Measurements from ENCODE around the gene WDR33. TPM values are rescaled to one million over a fixed set of nuclear protein-coding genes. Genes with fewer than 3 reads are reported as not detected.

The WDR33 gene
- total RNA-seq, 6 donors from 2014 or later = 33.7 to 76.3 (median 47.5) TPM

DNA sequence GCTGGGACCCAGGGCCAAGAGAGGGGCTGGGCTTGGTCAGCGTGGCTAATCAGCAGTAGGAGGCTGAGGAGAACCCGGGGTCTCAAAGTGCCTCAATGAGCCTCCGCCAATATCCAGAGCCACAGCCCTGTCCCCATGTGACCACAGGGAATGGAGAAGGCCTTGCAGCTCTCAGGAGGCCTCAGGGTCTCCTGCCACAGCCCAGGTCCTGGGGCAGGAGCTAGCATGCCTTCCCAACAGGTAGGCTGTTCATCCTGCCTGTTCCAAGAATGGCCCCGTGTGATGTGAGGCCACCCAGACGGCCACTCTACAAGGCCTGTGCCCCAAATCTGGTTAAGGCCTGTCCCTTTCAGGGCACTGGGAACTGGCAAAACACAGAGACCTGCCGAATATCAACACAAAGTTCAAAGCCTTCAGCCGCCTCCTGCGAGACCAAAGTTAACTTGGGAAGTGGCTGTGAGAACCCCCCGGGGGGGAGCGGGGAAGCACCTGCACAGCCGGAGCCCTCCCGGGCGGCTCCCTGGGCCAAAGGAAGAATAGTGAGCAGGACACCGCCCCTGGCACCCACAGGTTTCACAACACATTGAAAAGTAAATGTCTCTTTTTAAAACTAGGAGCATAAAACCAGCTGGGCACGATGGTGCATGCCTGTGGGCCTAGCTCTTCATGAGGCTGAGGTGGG is 131.2 kb downstream of the WDR33 start:
- H3K9me3 ChIP-seq = no peaks in the 10 kb centered on the region
- ATAC-seq (ENCODE audit: low FRiP score in 2 of 2) (no peak), DNase-seq (peak in 1 of 2 donors; percentile 51)
- TF ChIP-seq POLR2AphosphoS5 (IDR thresholded peaks at IDR 0.05) (no peak), POLR2A (IDR thresholded peaks at IDR 0.05) (no peak), EP300 (IDR thresholded peaks at IDR 0.05) (no peak)
- TF ChIP-seq, protein P1, sequence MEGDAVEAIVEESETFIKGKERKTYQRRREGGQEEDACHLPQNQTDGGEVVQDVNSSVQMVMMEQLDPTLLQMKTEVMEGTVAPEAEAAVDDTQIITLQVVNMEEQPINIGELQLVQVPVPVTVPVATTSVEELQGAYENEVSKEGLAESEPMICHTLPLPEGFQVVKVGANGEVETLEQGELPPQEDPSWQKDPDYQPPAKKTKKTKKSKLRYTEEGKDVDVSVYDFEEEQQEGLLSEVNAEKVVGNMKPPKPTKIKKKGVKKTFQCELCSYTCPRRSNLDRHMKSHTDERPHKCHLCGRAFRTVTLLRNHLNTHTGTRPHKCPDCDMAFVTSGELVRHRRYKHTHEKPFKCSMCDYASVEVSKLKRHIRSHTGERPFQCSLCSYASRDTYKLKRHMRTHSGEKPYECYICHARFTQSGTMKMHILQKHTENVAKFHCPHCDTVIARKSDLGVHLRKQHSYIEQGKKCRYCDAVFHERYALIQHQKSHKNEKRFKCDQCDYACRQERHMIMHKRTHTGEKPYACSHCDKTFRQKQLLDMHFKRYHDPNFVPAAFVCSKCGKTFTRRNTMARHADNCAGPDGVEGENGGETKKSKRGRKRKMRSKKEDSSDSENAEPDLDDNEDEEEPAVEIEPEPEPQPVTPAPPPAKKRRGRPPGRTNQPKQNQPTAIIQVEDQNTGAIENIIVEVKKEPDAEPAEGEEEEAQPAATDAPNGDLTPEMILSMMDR (IDR thresholded peaks at IDR 0.05) = no peak
- peaks cover 7 to 47% (median 32%) of the 10 kb centered on the region in 4 donors for H3K4me1 ChIP-seq
- peaks cover 0 to 2% (median 0%) of the 10 kb centered on the region in 4 donors for H3K27me3 ChIP-seq
- H3K36me3 ChIP-seq = no peaks in the 10 kb centered on the region
- peak overlapping the region in 2 of 4 donors; percentile 21 for H3K27ac ChIP-seq
- 88 to 89% methylated on average over 11 to 14 of the region's 15 CpGs for WGBS, 2 donors
- peak overlapping the region in 2 of 4 donors; percentile 26 to 39 for H3K4me3 ChIP-seq

DNA sequence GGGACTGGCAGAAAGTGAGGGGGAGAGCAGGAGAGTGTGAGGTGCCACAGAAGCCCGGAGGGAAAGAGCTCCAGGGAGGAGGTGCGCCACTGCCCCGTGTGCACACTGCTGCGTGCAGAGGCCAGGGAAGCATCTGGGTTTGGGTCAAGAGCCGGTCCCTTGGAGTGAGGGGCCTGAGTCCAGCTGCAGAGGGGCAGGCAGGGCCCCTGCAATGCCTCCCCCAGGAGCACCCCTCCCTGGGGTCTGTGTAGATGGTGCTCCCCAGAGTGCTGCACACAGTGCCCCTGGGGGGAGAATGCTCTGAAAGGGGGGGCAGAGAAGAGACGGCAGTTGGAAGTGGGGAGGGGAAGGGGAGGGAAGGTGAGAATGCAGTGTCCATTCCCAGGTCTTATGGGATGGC is 132.0 kb downstream of the WDR33 start:
- 75 to 84% methylated on average over 5 to 6 of the region's 6 CpGs for WGBS, 2 donors
- DNase-seq (peak in 1 of 2 donors; percentile 53), ATAC-seq (ENCODE audit: low FRiP score in 2 of 2) (no peak)
- no peak overlapping the region for H3K27ac ChIP-seq
- no peaks in the 10 kb centered on the region for H3K36me3 ChIP-seq
- H3K27me3 ChIP-seq = peaks cover 0 to 7% (median 0%) of the 10 kb centered on the region in 4 donors
- H3K9me3 ChIP-seq = no peaks in the 10 kb centered on the region
- TF ChIP-seq, protein P1 (IDR thresholded peaks at IDR 0.05) = no peak
- no peak for TF ChIP-seq EP300 (IDR thresholded peaks at IDR 0.05)
- TF ChIP-seq POLR2A (IDR thresholded peaks at IDR 0.05) = no peak
- TF ChIP-seq POLR2AphosphoS5 (IDR thresholded peaks at IDR 0.05) = no peak
- peaks cover 11 to 56% (median 35%) of the 10 kb centered on the region in 4 donors for H3K4me1 ChIP-seq
- H3K4me3 ChIP-seq = no peak overlapping the region

DNA sequence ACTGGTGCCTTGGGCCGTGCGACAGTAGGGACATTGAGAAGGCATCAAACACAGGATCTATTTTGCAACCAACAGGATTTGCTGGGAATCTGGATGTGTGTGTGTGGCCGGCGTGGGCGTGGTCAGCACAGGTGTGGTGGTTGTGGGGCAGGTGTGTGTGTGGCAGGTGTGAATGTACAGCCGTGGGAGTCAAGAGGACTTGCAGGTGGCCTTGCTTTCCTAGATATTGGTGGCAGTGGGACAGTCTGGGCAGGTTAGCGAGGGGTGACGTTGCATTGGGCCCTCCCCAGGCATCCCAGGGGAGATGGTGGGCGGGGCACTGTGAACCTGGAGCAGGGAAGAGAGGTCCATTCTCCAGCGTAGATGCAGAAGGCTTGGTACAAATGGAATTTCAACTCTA is 132.4 kb downstream of the WDR33 start:
- peaks cover 11 to 56% (median 35%) of the 10 kb centered on the region in 4 donors for H3K4me1 ChIP-seq
- no peaks in the 10 kb centered on the region for H3K36me3 ChIP-seq
- H3K4me3 ChIP-seq = no peak overlapping the region
- WGBS, 2 donors = 86 to 90% methylated on average over 10 of the region's 10 CpGs
- H3K27me3 ChIP-seq = peaks cover 0 to 7% (median 0%) of the 10 kb centered on the region in 4 donors
- H3K27ac ChIP-seq = no peak overlapping the region
- no peaks in the 10 kb centered on the region for H3K9me3 ChIP-seq
- ATAC-seq (ENCODE audit: low FRiP score in 2 of 2) = no peak
- TF ChIP-seq POLR2AphosphoS5 (IDR thresholded peaks at IDR 0.05) = no peak
- TF ChIP-seq, protein P1 (IDR thresholded peaks at IDR 0.05) = no peak
- no peak for TF ChIP-seq POLR2A (IDR thresholded peaks at IDR 0.05)
- no peak for TF ChIP-seq EP300 (IDR thresholded peaks at IDR 0.05)
- DNase-seq = peak in 1 of 2 donors; percentile 56

DNA sequence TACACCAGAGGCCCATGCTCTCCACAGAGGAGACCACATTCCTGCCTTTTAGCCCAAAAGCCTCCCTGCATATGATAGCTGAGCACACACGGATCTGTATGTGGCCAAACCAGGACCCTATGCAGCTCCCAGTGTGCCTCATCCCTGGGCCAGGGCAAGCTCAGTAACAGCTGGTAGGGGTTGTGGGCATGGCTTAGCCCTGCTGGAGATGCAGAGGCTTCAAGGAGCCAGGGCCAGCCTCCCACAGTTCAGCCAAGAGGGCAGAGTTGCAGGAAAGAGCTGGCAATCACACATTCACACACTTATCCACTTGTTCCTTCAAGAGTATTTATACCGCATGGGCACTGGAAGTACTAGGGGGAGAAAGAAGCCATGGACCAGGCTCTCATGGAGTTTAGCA is 134.1 kb downstream of the WDR33 start:
- DNase-seq = no peak
- H3K27me3 ChIP-seq = peaks cover 0 to 7% (median 0%) of the 10 kb centered on the region in 4 donors
- no peaks in the 10 kb centered on the region for H3K9me3 ChIP-seq
- H3K36me3 ChIP-seq = no peaks in the 10 kb centered on the region
- peaks cover 11 to 46% (median 35%) of the 10 kb centered on the region in 4 donors for H3K4me1 ChIP-seq
- TF ChIP-seq POLR2A (IDR thresholded peaks at IDR 0.05) = no peak
- ATAC-seq (ENCODE audit: low FRiP score in 2 of 2) = no peak
- H3K4me3 ChIP-seq = no peak overlapping the region
- WGBS, 2 donors = 62 to 83% methylated on average over 1 to 2 of the region's 2 CpGs
- no peak overlapping the region for H3K27ac ChIP-seq

DNA sequence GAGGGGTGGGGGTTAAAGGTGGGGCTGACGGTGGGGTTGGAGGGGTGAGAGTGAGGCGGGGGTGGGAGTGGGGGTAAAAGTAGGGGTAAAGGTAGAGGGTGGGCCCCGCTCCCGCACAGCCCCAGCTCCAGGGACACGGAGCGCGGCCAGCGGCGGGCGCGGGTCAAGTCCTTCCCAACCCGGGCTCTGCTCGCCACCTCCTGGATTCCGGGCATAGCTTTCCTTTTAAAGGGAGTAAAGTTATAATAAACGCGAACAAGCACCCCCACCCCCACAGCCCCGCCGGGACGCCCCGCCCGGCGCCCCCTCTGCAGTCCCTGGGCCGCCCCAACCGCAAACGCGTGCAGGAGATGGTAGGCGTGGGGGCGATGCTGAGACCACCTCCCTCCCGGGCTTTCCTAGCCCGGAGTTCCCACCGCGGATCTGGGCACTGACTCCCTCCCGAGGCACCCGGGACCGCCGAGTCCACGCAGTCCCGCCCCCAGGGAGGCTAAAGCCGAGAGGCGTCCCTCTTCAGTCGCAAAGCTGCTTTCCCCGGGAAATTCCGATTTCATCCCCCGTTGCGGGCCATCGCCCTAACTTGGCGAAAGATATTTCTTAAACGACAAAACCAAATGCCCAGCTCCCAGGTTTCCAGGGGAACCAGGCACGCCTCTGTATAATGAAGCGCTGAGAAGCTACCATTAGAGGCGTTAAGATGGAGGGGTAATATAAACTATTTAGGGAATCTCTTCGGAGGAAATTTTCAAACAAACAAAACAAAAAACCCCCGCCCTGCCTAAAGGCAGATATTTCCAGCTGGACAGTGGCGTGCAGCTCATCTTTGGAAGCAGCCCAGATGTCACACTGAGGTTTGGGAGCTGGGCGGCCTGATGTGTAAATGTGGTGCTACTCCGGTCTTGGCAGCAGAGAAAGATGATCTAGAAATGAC is 135.4 kb downstream of the WDR33 start, which contains the start of gene LIMS2:
LIMS2 (minus strand) TSS at position 200 of the 931 bp plus-strand sequence. CDS start 506 bp downstream, outside the sequence.
- DNase-seq = peak; percentile 35 to 90
- H3K27ac ChIP-seq = peak within 1 kb of the TSS; percentile 87 to 94 (median 89)
- peak within 1 kb of the TSS; percentile 57 to 91 (median 68) for H3K4me3 ChIP-seq
- peaks cover 0 to 1% (median 0%) of the 10 kb centered on the region in 4 donors for H3K36me3 ChIP-seq
- TF ChIP-seq, protein P1 (IDR thresholded peaks at IDR 0.05) = no peak
- no peak for TF ChIP-seq EP300 (IDR thresholded peaks at IDR 0.05)
- TF ChIP-seq POLR2AphosphoS5 (IDR thresholded peaks at IDR 0.05) = no peak
- TF ChIP-seq POLR2A (IDR thresholded peaks at IDR 0.05) = no peak
- peak; percentile 8 to 59 for ATAC-seq (ENCODE audit: low FRiP score in 2 of 2)
- H3K4me1 ChIP-seq = peaks cover 11 to 38% (median 29%) of the 10 kb centered on the region in 4 donors
- peaks cover 0 to 7% (median 0%) of the 10 kb centered on the region in 4 donors for H3K27me3 ChIP-seq
- no peaks in the 10 kb centered on the region for H3K9me3 ChIP-seq
- WGBS, 2 donors = 10 to 18% methylated on average over 27 to 32 of the region's 56 CpGs
